ENCODE data around the gene LGR6.

The LGR6 gene

DNA sequence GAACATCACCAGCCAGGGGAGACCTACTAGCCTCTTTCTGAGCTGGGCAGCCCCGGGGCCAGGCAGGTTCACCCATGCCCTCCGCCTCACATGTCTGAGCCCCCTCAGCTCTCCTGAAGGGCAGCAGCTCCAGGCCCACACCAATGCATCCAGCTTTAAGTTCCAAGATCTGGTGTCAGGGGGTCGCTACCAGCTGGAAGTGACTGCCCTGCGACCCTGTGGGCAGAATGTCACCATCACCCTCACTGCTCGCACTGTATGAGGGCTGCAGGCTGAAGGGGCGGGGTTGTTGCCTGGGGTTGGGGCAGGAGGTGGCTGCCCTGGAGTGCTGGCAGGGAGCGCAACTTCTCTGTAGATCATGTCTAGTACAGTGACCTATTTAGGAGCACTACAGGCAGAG is 24.7 kb upstream of the LGR6 start:
- H3K4me3 ChIP-seq (replicated peaks in 1 of 2; ENCODE audit: low read depth in 2 of 2, low read length in 2 of 2): no peak overlapping the region
- TF ChIP-seq, protein P1, sequence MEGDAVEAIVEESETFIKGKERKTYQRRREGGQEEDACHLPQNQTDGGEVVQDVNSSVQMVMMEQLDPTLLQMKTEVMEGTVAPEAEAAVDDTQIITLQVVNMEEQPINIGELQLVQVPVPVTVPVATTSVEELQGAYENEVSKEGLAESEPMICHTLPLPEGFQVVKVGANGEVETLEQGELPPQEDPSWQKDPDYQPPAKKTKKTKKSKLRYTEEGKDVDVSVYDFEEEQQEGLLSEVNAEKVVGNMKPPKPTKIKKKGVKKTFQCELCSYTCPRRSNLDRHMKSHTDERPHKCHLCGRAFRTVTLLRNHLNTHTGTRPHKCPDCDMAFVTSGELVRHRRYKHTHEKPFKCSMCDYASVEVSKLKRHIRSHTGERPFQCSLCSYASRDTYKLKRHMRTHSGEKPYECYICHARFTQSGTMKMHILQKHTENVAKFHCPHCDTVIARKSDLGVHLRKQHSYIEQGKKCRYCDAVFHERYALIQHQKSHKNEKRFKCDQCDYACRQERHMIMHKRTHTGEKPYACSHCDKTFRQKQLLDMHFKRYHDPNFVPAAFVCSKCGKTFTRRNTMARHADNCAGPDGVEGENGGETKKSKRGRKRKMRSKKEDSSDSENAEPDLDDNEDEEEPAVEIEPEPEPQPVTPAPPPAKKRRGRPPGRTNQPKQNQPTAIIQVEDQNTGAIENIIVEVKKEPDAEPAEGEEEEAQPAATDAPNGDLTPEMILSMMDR (IDR thresholded peaks at IDR 0.05; ENCODE audit: low read depth, low read length): no peak
- DNase-seq (ENCODE audit: low read depth in 2 of 2): no peak

DNA sequence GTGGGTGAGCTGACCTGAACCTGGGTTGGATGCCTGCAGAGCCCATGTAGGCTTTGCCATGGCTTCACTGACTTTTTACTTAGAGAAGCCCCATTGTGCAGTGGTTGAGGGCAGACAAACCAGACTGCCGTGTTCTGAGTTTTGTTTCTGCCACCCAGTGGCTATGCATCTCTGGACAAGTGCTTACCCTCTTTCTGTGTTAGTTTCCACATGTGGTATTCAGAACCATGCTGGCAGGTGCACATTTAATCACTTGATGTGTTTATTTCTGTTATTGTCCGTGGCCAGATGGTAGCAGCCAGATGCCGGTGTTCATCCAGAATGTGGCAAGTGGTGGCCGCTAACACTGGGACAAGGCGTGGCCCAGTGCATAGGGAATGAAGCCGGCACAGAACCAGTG is 22.9 kb upstream of the LGR6 start:
- no peak overlapping the region for H3K4me3 ChIP-seq (replicated peaks in 1 of 2; ENCODE audit: low read depth in 2 of 2, low read length in 2 of 2)
- TF ChIP-seq, protein P1 (IDR thresholded peaks at IDR 0.05; ENCODE audit: low read depth, low read length): no peak
- DNase-seq (ENCODE audit: low read depth in 2 of 2): no peak

DNA sequence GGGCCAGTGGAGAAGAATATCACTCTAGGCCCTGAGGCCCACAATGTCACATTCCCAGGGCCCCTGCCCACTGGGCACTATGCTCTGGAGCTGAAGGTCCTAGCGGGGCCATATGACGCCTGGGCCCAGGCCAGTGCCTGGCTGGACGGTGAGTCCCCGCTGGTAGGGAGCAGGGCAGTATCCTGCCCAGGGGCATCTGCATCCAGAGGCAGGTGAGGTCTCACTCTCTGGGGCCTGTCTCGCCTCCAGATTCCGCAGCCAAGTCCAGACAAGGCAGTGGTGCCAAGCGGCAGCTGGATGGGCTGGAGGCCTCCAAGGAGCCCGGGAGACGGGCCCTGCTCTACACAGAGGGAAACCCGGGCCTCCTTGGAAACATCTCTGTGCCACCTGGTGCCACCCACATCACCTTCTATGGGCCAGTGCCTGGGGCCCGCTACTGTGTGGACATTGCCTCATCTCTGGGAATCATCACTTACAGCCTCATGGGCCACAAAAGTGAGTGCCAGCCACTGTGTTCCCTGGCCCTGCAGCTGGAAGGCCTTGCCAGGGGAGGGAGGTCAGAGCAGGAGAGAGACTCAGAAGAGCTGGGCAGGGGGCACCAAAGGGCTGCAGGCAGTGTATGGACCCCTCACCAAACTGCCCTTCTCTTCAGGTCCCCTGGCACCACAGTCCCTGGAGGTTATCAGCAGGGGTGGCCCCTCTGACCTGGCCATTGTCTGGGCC is 22.1 kb upstream of the LGR6 start:
- no peak for DNase-seq (ENCODE audit: low read depth in 2 of 2)
- TF ChIP-seq, protein P1 (IDR thresholded peaks at IDR 0.05; ENCODE audit: low read depth, low read length): no peak
- H3K4me3 ChIP-seq (replicated peaks in 1 of 2; ENCODE audit: low read depth in 2 of 2, low read length in 2 of 2): no peak overlapping the region

DNA sequence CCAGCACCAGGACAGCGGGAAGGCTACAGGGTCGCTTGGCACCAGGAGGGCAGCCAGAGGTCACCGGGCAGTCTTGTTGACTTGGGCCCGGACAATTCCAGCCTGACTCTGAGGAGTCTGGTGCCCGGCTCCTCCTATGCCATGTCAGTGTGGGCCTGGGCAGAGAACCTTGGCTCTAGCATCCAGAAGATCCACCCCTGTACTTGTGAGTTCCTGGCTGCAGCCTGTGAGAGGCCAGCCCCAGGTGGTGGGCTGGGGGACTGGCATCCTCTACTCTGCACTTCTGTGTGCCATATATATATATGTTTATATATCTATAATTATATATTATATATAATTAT is 21.6 kb upstream of the LGR6 start:
- TF ChIP-seq, protein P1 (IDR thresholded peaks at IDR 0.05; ENCODE audit: low read depth, low read length): no peak
- H3K4me3 ChIP-seq (replicated peaks in 1 of 2; ENCODE audit: low read depth in 2 of 2, low read length in 2 of 2): no peak overlapping the region
- no peak for DNase-seq (ENCODE audit: low read depth in 2 of 2)

DNA sequence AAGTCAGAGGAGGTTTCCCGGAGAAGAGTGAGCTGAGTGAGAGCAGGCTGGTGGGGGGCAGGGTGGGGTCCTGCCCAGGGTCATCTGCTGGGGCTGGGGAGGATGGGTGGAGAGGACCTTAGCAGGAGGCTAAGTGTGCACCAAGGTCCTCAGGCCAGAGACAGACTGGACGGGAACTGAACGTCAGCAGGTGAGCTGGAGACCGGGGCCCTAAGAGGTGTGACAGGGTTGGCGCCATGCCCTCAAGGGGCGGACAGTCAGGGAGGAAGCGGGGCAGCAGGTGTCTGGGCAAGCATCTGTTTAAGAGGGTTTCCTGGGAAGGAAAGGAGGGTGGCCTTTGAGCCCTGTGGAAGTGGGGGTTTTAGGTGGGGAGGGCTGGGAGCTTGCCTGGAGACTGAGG is 19.6 kb upstream of the LGR6 start:
- H3K4me3 ChIP-seq (replicated peaks in 1 of 2; ENCODE audit: low read depth in 2 of 2, low read length in 2 of 2): no peak overlapping the region
- TF ChIP-seq, protein P1 (IDR thresholded peaks at IDR 0.05; ENCODE audit: low read depth, low read length): no peak
- DNase-seq (ENCODE audit: low read depth in 2 of 2): no peak

DNA sequence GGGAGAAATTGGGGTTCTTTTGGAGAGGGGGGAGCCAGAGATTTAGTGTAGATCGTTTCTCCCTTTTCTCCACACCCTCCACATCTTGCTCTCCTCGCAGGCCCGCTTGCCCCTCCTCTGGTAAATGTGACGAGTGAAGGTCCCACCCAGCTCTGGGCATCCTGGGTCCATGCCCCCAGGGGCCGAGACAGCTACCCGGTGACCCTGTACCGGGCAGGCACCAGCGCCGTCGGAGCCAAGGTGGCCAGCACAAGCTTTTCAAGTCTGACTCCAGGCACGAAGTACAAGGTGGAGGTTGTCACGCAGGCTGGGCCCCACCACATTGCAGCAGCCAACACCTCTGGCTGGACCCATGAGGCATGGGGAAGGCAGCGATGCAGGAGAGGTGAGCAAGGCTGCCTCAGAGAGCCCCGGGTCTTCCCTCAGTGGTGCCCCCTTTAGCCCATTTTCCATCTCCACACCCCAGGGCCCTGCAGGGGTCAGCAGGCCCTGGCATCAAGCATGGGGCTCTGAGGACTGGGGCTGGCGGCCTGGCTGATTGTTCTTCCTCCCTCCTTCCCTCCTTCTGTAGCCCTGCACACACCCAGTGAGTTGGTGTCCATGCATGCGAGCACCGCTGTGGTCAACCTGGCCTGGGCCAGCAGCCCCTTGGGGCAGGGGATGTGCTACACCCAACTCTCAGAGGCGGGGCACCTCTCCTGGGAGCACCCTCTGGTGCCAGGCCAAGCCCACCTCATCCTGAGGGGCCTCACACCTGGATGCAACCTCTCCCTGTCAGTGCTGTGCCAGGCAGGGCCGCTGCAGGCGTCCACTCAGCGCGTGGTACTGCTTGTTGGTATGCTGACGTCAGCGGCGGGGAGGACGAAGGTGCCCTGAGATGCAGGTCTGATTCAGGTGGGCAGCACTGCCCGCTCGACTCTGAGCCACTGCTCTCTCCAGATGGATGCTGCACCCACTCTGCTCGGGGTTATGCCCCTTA is 16.4 kb upstream of the LGR6 start:
- TF ChIP-seq, protein P1 (IDR thresholded peaks at IDR 0.05; ENCODE audit: low read depth, low read length): no peak
- DNase-seq (ENCODE audit: low read depth in 2 of 2): no peak
- no peak overlapping the region for H3K4me3 ChIP-seq (replicated peaks in 1 of 2; ENCODE audit: low read depth in 2 of 2, low read length in 2 of 2)
